HepG2 (cell line): ENCODE measurements around the gene ST3GAL5. TPM values are rescaled to one million over a fixed set of nuclear protein-coding genes. Genes with fewer than 3 reads are reported as not detected.
A peak's percentile ranks its signal among the peaks of the same experiment; 100 is the strongest.

ENCODE experiments used
- CTCF ChIP-seq: sonication (generic); formaldehyde crosslinking; IDR thresholded peaks from 2 replicates; pipeline ENCODE4 v1.5.0; 2020; ENCODE audit warnings: mild to moderate bottlenecking, missing genetic modification reagents, moderate library complexity
- GATA4 ChIP-seq: sonication (generic); IDR thresholded peaks from 2 replicates; pipeline ENCODE4 v1.6.1; 2016; ENCODE audit warnings: antibody characterized with exemption, low read depth, borderline replicate concordance
- HINFP ChIP-seq: sonication (generic); formaldehyde crosslinking; IDR thresholded peaks from 2 replicates; pipeline ENCODE4 v1.4.0; 2020; ENCODE audit warnings: low read depth, mild to moderate bottlenecking, missing genetic modification reagents
- HMG20B ChIP-seq: conservative IDR thresholded peaks from 2 replicates; pipeline ENCODE4 v1.6.1; 2016; ENCODE audit warnings: missing genetic modification reagents, missing compliant biosample characterization
- MTF2 ChIP-seq: sonication (generic); formaldehyde crosslinking; IDR thresholded peaks from 2 replicates; pipeline ENCODE4 v1.5.0; 2020; ENCODE audit warnings: missing genetic modification reagents, borderline replicate concordance
- PRDM15 ChIP-seq: sonication (generic); formaldehyde crosslinking; IDR thresholded peaks from 2 replicates; pipeline ENCODE4 v1.4.0; 2020; ENCODE audit warnings: missing genetic modification reagents
- RAD21 ChIP-seq: fragments of 450-650 bp; formaldehyde crosslinking; IDR thresholded peaks from 2 replicates; pipeline ENCODE4 v1.5.0; 2020; ENCODE audit warnings: mild to moderate bottlenecking
- RBAK ChIP-seq: sonication (generic); formaldehyde crosslinking; IDR thresholded peaks from 2 replicates; pipeline ENCODE4 v1.5.1; 2020; ENCODE audit warnings: mild to moderate bottlenecking, missing genetic modification reagents
- RBM39 ChIP-seq: fragments of 200-400 bp; formaldehyde crosslinking; IDR thresholded peaks from one replicate; pipeline ENCODE4 v1.6.1; 2018; ENCODE audit warnings: antibody characterized with exemption, mild to moderate bottlenecking, low read depth, low read length; ENCODE audit not compliant: poor library complexity, severe bottlenecking
- RFX1 ChIP-seq: fragments of 450-650 bp; IDR thresholded peaks from 2 replicates; pipeline ENCODE4 v1.6.1; 2017
- RXRB ChIP-seq: IDR thresholded peaks from 2 replicates; pipeline ENCODE4 v1.6.1; 2016; ENCODE audit warnings: borderline replicate concordance, missing genetic modification reagents, missing compliant biosample characterization
- SMYD3 ChIP-seq: sonication (generic); formaldehyde crosslinking; IDR thresholded peaks from 2 replicates; pipeline ENCODE4 v1.8.1; 2023; ENCODE audit warnings: mild to moderate bottlenecking, missing genetic modification reagents
- ZBTB14 ChIP-seq: sonication (generic); formaldehyde crosslinking; IDR thresholded peaks from 2 replicates; pipeline ENCODE4 v1.4.0; 2020; ENCODE audit warnings: missing genetic modification reagents
- ZFP36L2 ChIP-seq: sonication (generic); formaldehyde crosslinking; IDR thresholded peaks from 2 replicates; pipeline ENCODE4 v1.4.0; 2020; ENCODE audit warnings: missing genetic modification reagents
- ZFP62 ChIP-seq: sonication (generic); formaldehyde crosslinking; IDR thresholded peaks from 2 replicates; pipeline ENCODE4 v1.4.0; 2020; ENCODE audit warnings: missing genetic modification reagents
- ZNF296 ChIP-seq: sonication (generic); formaldehyde crosslinking; conservative IDR thresholded peaks from 2 replicates; pipeline ENCODE4 v1.5.0; 2020; ENCODE audit warnings: mild to moderate bottlenecking, missing genetic modification reagents
- ZNF3 ChIP-seq: IDR thresholded peaks from 2 replicates; pipeline ENCODE4 v1.7.0; 2017; ENCODE audit warnings: inconsistent platforms
- ZNF414 ChIP-seq: sonication (generic); formaldehyde crosslinking; IDR thresholded peaks from 2 replicates; pipeline ENCODE4 v1.5.0; 2020; ENCODE audit warnings: missing genetic modification reagents
- ZNF468 ChIP-seq: sonication (generic); formaldehyde crosslinking; IDR thresholded peaks from 2 replicates; pipeline ENCODE4 v1.8.0; 2022; ENCODE audit warnings: mild to moderate bottlenecking, moderate library complexity, missing genetic modification reagents
- ZNF556 ChIP-seq: sonication (generic); formaldehyde crosslinking; IDR thresholded peaks from 2 replicates; pipeline ENCODE4 v1.4.0; 2020; ENCODE audit warnings: mild to moderate bottlenecking, missing genetic modification reagents, borderline replicate concordance
- polyA plus RNA-seq, 8 experiments: library from polyadenylated mRNA; depleted of rRNA in 3 of 8; stranded (reverse) in 7 of 8; unstranded in 1 of 8; fragments of >200 nt; fragmentation: Illumina TruSeq in 4 of 8; extraction: Trizol in 4 of 8; gene quantifications; 2 replicates each; pipeline versions ENCODE4 v1.2.1 to v1.2.3, GENCODE V29; 2011 to 2016; ENCODE audit warnings: low read depth in 4 of 8, missing spikeins in 1 of 8, mixed read lengths in 1 of 8; ENCODE audit not compliant: insufficient read depth in 1 of 8
- total RNA-seq, 5 experiments: library from RNA; depleted of rRNA; stranded (reverse); fragments of >200 nt; fragmentation: Illumina TruSeq; extraction: Trizol; gene quantifications; 2 replicates each; pipeline ENCODE4 v1.2.3, GENCODE V29; 2016; ENCODE audit warnings: low read depth in 1 of 5

Gene ST3GAL5
- total and polyA plus RNA-seq, 2 of the 13 experiments (the other 11 are each of a cell fraction or from before 2014, with no cell fraction given), result 1.3 to 2.0 TPM

- no peak for TF ChIP-seq ZNF296 (CRISPR knock-in tag)
- no peak for TF ChIP-seq ZFP62
- no peak for TF ChIP-seq GATA4
- no peak for TF ChIP-seq ZNF468
- TF ChIP-seq ZBTB14 (CRISPR knock-in tag), result peak; percentile 66; the same call in 1 of the 2 replicates
- peak; percentile 47 for TF ChIP-seq RBM39
- TF ChIP-seq ZNF3 (CRISPR knock-in tag), result no peak; the same call in 1 of the 2 replicates
- no peak; the same call in none of the 2 replicates for TF ChIP-seq HINFP (CRISPR knock-in tag)
- peak; percentile 62; the same call in 1 of the 2 replicates for TF ChIP-seq PRDM15 (CRISPR knock-in tag)
- peak; percentile 72; the same call in 1 of the 2 replicates for TF ChIP-seq SMYD3 (CRISPR knock-in tag)
- TF ChIP-seq MTF2, result 0 out of 2 replicates have a peak, but pooled peaks have one; percentile 87
- peak; percentile 72; the same call in 1 of the 2 replicates for TF ChIP-seq ZNF556
- TF ChIP-seq HMG20B (CRISPR knock-in tag), result no peak
- no peak for TF ChIP-seq ZFP36L2 (CRISPR knock-in tag)
- TF ChIP-seq RBAK, result no peak
- peak; percentile 76 for TF ChIP-seq RAD21 (CRISPR knock-in tag)
- no peak for TF ChIP-seq RFX1
- no peak; the same call in 1 of the 2 replicates for TF ChIP-seq ZNF414 (CRISPR knock-in tag)
- TF ChIP-seq CTCF (CRISPR knock-in tag), result peak; percentile 81
- TF ChIP-seq RXRB (CRISPR knock-in tag), result peak; percentile 27; the same call in 1 of the 2 replicates
Measured at GRCh38 chr2:85888684-85889626, at the start of gene ST3GAL5 (continued).
